OCI-LY1 (cell line): Measurements from ENCODE around the gene PCBP3.

Experiments used
- H2AFZ ChIP-seq: fragments of 200-600 bp; sonication (generic), shearing (Covaris generic); 2 replicates; pipeline ENCODE4 v1.6.0; 2014; ENCODE audit warnings: antibody characterized with exemption, mild to moderate bottlenecking, low read length
- H3F3A ChIP-seq: fragments of 200-600 bp; sonication (generic), shearing (Covaris generic); 2 replicates; pipeline ENCODE4 v1.6.0; 2014; ENCODE audit warnings: mild to moderate bottlenecking, antibody characterized with exemption, low read length, moderate library complexity; ENCODE audit not compliant: insufficient read depth
- H3K27ac ChIP-seq: fragments of 200-600 bp; sonication (generic); 2 replicates; pipeline ENCODE4 v1.5.1; 2014; ENCODE audit warnings: low read length, mixed run types, mild to moderate bottlenecking, low read depth; ENCODE audit not compliant: poor library complexity, severe bottlenecking
- H3K27me3 ChIP-seq: fragments of 200-600 bp; sonication (generic); 2 replicates; pipeline ENCODE4 v1.6.0; 2014; ENCODE audit warnings: antibody characterized with exemption, mild to moderate bottlenecking, low read length, moderate library complexity; ENCODE audit not compliant: insufficient read depth
- H3K36me3 ChIP-seq: fragments of 200-600 bp; sonication (generic); 2 replicates; pipeline ENCODE4 v1.6.1; 2014; ENCODE audit warnings: mild to moderate bottlenecking, antibody characterized with exemption, low read length, moderate library complexity, mixed read lengths; ENCODE audit not compliant: insufficient read depth
- H3K4me1 ChIP-seq: fragments of 200-600 bp; sonication (generic); 2 replicates; pipeline ENCODE4 v1.5.1; 2014; ENCODE audit warnings: mild to moderate bottlenecking, low read length, moderate library complexity; ENCODE audit not compliant: insufficient read depth, severe bottlenecking
- H3K4me2 ChIP-seq: fragments of 200-600 bp; sonication (generic), shearing (Covaris generic); 2 replicates; pipeline ENCODE4 v1.6.1; 2014; ENCODE audit warnings: low read length
- H3K4me3 ChIP-seq: fragments of 200-600 bp; sonication (generic); 2 replicates; pipeline ENCODE4 v1.5.1; 2014; ENCODE audit warnings: low read length, low read depth, mild to moderate bottlenecking, mixed read lengths; ENCODE audit not compliant: poor library complexity, severe bottlenecking
- H3K79me2 ChIP-seq: fragments of 200-600 bp; shearing (Covaris generic); 2 replicates; pipeline ENCODE4 v1.6.1; 2016; ENCODE audit warnings: mixed run types, low read length, mixed read lengths; ENCODE audit not compliant: insufficient read depth
- H3K9ac ChIP-seq: fragments of 200-600 bp; sonication (generic), shearing (Covaris generic); 2 replicates; pipeline ENCODE4 v1.6.1; 2014; ENCODE audit warnings: mild to moderate bottlenecking, low read length, mixed read lengths
- H3K9me2 ChIP-seq: fragments of 200-600 bp; sonication (generic), shearing (Covaris generic); 2 replicates; pipeline ENCODE4 v1.6.1; 2014; ENCODE audit warnings: low read depth, mild to moderate bottlenecking, low read length, mixed read lengths
- H3K9me3 ChIP-seq: fragments of 200-600 bp; shearing (Covaris generic); 2 replicates; pipeline ENCODE4 v1.6.1; 2014; ENCODE audit warnings: low read length, mixed read lengths
- H4K20me1 ChIP-seq: fragments of 200-600 bp; sonication (generic), shearing (Covaris generic); 2 replicates; pipeline ENCODE4 v1.6.0; 2016; ENCODE audit warnings: mild to moderate bottlenecking, low read length; ENCODE audit not compliant: insufficient read depth
- CTCF ChIP-seq: fragments of 200-600 bp; sonication (generic), shearing (Covaris generic); IDR thresholded peaks from 2 replicates; pipeline ENCODE4 v1.5.1; 2017; ENCODE audit warnings: mild to moderate bottlenecking, antibody characterized with exemption, low read length, moderate library complexity, mixed read lengths
- EZH2 ChIP-seq: fragments of 200-600 bp; sonication (generic), shearing (Covaris generic); IDR thresholded peaks from 2 replicates; pipeline ENCODE4 v1.8.0; 2017; ENCODE audit warnings: borderline replicate concordance, mixed run types, mild to moderate bottlenecking, antibody characterized with exemption, low read length, moderate library complexity, mixed read lengths

Gene PCBP3

GRCh38 chr21:45816794-45817193 lies 173.3 kb downstream of the PCBP3 start:
- Histone ChIP-seq H4K20me1 (no peaks in the 10 kb centered on the region), H3K9me3 (no peaks in the 10 kb centered on the region), H2AFZ (no peak overlapping the region), H3K27ac (no peak overlapping the region), H3K27me3 (no peaks in the 10 kb centered on the region), H3K9me2 (no peaks in the 10 kb centered on the region), H3K4me2 (no peak overlapping the region), H3K9ac (no peak overlapping the region), H3F3A (no peaks in the 10 kb centered on the region), H3K4me1 (no peaks in the 10 kb centered on the region), H3K4me3 (no peak overlapping the region), H3K36me3 (no peaks in the 10 kb centered on the region), H3K79me2 (no peaks in the 10 kb centered on the region)
- TF ChIP-seq CTCF (no peak), EZH2 (no peak)

- Histone ChIP-seq H3K79me2 (no peaks in the 10 kb centered on the region), H2AFZ (no peak overlapping the region), H3K4me3 (no peak overlapping the region), H3K4me2 (no peak overlapping the region), H3K36me3 (no peaks in the 10 kb centered on the region), H3K27me3 (no peaks in the 10 kb centered on the region), H4K20me1 (no peaks in the 10 kb centered on the region), H3F3A (no peaks in the 10 kb centered on the region), H3K9me3 (no peaks in the 10 kb centered on the region), H3K27ac (no peak overlapping the region), H3K4me1 (no peaks in the 10 kb centered on the region), H3K9me2 (no peaks in the 10 kb centered on the region), H3K9ac (no peak overlapping the region)
- TF ChIP-seq CTCF (no peak), EZH2 (no peak)
Measured at GRCh38 chr21:45817345-45817744, 173.8 kb downstream of the PCBP3 start.

GRCh38 chr21:45818276-45818903 lies 174.9 kb downstream of the PCBP3 start:
- Histone ChIP-seq H3F3A (no peaks in the 10 kb centered on the region), H3K9me3 (no peaks in the 10 kb centered on the region), H3K79me2 (no peaks in the 10 kb centered on the region), H3K36me3 (no peaks in the 10 kb centered on the region), H3K9ac (no peak overlapping the region), H3K9me2 (no peaks in the 10 kb centered on the region), H3K27me3 (no peaks in the 10 kb centered on the region), H3K27ac (no peak overlapping the region), H3K4me2 (no peak overlapping the region), H2AFZ (no peak overlapping the region), H4K20me1 (no peaks in the 10 kb centered on the region), H3K4me1 (no peaks in the 10 kb centered on the region), H3K4me3 (no peak overlapping the region)
- no peak for TF ChIP-seq EZH2
- no peak for TF ChIP-seq CTCF
